ENCODE measurements around the gene EBNA1BP2.

GRCh38 chr1:43206600-43207228 is 34.6 kb upstream of the EBNA1BP2 start:
- TF ChIP-seq NFXL1 (IDR thresholded peaks at IDR 0.05; ENCODE audit: borderline replicate concordance) (no peak), PBX3 (IDR thresholded peaks at IDR 0.05; ENCODE audit: insufficient replicate concordance, low read depth, low read length) (no peak), SMC3 (IDR thresholded peaks at IDR 0.05; ENCODE audit: borderline replicate concordance, low read length) (no peak)
- TF ChIP-seq, protein P1, sequence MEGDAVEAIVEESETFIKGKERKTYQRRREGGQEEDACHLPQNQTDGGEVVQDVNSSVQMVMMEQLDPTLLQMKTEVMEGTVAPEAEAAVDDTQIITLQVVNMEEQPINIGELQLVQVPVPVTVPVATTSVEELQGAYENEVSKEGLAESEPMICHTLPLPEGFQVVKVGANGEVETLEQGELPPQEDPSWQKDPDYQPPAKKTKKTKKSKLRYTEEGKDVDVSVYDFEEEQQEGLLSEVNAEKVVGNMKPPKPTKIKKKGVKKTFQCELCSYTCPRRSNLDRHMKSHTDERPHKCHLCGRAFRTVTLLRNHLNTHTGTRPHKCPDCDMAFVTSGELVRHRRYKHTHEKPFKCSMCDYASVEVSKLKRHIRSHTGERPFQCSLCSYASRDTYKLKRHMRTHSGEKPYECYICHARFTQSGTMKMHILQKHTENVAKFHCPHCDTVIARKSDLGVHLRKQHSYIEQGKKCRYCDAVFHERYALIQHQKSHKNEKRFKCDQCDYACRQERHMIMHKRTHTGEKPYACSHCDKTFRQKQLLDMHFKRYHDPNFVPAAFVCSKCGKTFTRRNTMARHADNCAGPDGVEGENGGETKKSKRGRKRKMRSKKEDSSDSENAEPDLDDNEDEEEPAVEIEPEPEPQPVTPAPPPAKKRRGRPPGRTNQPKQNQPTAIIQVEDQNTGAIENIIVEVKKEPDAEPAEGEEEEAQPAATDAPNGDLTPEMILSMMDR (IDR thresholded peaks at IDR 0.05 in 2 of 3, conservative IDR thresholded peaks at IDR 0.05 in 1 of 3; ENCODE audit: control insufficient read depth in 2 of 3, extremely low read depth in 1 of 3, insufficient read depth in 1 of 3, low read depth in 3 of 3, low read length in 3 of 3) = no peak
